B cell (primary cell): ENCODE data around the gene CDC14A. TPM values are rescaled to one million over a fixed set of nuclear protein-coding genes. Genes with fewer than 3 reads are reported as not detected.

ENCODE experiments used
- ATAC-seq: fragments of 200-7000 bp; cut with Tn5 transposase; one replicate; pipeline ENCODE4 v1.10.0; 2021; ENCODE audit warnings: low read depth, mild to moderate bottlenecking, moderate number of reproducible peaks, moderate library complexity
- CTCF ChIA-PET: fragments of 350-600 bp; sonication (Branson Sonifier 250); formaldehyde crosslinking; loops from one replicate; lab custom pipeline; 2021; ENCODE audit warnings: antibody characterized with exemption, inconsistent platforms; lab: Charles Lee
- POLR2A ChIA-PET: fragments of 350-600 bp; sonication (Branson Sonifier 250); formaldehyde crosslinking; loops from one replicate; lab custom pipeline; 2021; ENCODE audit warnings: antibody characterized with exemption; lab: Charles Lee
- DNase-seq: peaks from one replicate; pipeline ENCODE4 v3.0.0; 2013
- H2AFZ ChIP-seq: 2 replicates; pipeline ENCODE4 v1.6.1; 2012; ENCODE audit warnings: mild to moderate bottlenecking, low read depth, low read length; ENCODE audit not compliant: insufficient read depth, poor library complexity, severe bottlenecking
- H3K27ac ChIP-seq, 2 donors: 1 replicate in 1 of 2; 2 replicates in 1 of 2; pipeline ENCODE4 v1.5.1; 2012 to 2013; ENCODE audit warnings: low read length in 2 of 2, mild to moderate bottlenecking in 2 of 2, moderate library complexity in 1 of 2
- H3K27me3 ChIP-seq, 4 experiments: fragments of 200-600 bp in 1 of 4; sonication (generic) in 1 of 4; replicated peaks in 1 of 4; 1 replicate in 2 of 4; 2 replicates in 2 of 4; pipeline versions ENCODE4 v1.6.1 to v1.7.0; 2013 to 2016; ENCODE audit warnings: low read length in 3 of 4, mild to moderate bottlenecking in 2 of 4, mixed read lengths in 1 of 4, moderate library complexity in 1 of 4; ENCODE audit not compliant: insufficient read depth in 4 of 4, control insufficient read depth in 3 of 4; ENCODE audit errors: control extremely low read depth in 1 of 4
- H3K36me3 ChIP-seq, 2 experiments: replicated peaks in 1 of 2; 1 replicate in 1 of 2; 2 replicates in 1 of 2; pipeline versions ENCODE4 v1.6.1 to v1.7.1; 2013; ENCODE audit warnings: low read length in 1 of 2; ENCODE audit not compliant: insufficient read depth in 2 of 2, control insufficient read depth in 1 of 2; ENCODE audit errors: control extremely low read depth in 1 of 2, extremely low read depth in 1 of 2
- H3K4me1 ChIP-seq, 2 donors: fragments of 200-600 bp in 1 of 2; sonication (generic) in 1 of 2; 1 replicate in 1 of 2; 2 replicates in 1 of 2; pipeline versions ENCODE4 v1.5.1 to v1.6.1; 2013 to 2017; ENCODE audit warnings: low read length in 2 of 2; ENCODE audit not compliant: control insufficient read depth in 2 of 2, insufficient read depth in 2 of 2
- H3K4me2 ChIP-seq: replicated peaks from 2 replicates; pipeline ENCODE3; 2012; ENCODE audit warnings: mild to moderate bottlenecking, low read depth, low read length; ENCODE audit not compliant: poor library complexity, severe bottlenecking
- H3K4me3 ChIP-seq, 5 experiments: fragments of 200-600 bp in 1 of 5; sonication (generic) in 1 of 5; 1 replicate in 3 of 5; 2 replicates in 2 of 5; pipeline versions ENCODE4 v1.5.1 to v1.7.0; 2011 to 2016; ENCODE audit warnings: low read length in 4 of 5, mild to moderate bottlenecking in 4 of 5, low read depth in 2 of 5, control low read depth in 1 of 5, moderate library complexity in 1 of 5; ENCODE audit not compliant: insufficient read depth in 1 of 5; ENCODE audit errors: control extremely low read depth in 1 of 5, extremely low read depth in 1 of 5
- H3K79me2 ChIP-seq: fragments of 200-600 bp; sonication (generic); one replicate; pipeline ENCODE4 v1.6.0; 2016; ENCODE audit warnings: low read length; ENCODE audit not compliant: control insufficient read depth, insufficient read depth
- H3K9ac ChIP-seq: fragments of 200-600 bp; sonication (generic); 2 replicates; pipeline ENCODE4 v1.6.1; 2017; ENCODE audit warnings: mild to moderate bottlenecking, low read length, moderate library complexity
- H3K9me3 ChIP-seq, 3 donors: one replicate each; pipeline versions ENCODE4 v1.6.1 to v1.7.1; 2013; ENCODE audit warnings: low read length in 2 of 3; ENCODE audit not compliant: control insufficient read depth in 2 of 3, insufficient read depth in 1 of 3; ENCODE audit errors: control extremely low read depth in 1 of 3
- H4K20me1 ChIP-seq: 2 replicates; pipeline ENCODE4 v1.6.0; 2012; ENCODE audit warnings: mild to moderate bottlenecking, low read length; ENCODE audit not compliant: insufficient read depth, control insufficient read depth, poor library complexity, severe bottlenecking
- H3K27ac Mint-ChIP-seq: one replicate; pipeline ENCODE4 v1.8.0; 2021; ENCODE audit warnings: mixed read lengths
- H3K27me3 Mint-ChIP-seq: one replicate; pipeline ENCODE4 v1.8.0; 2021; ENCODE audit warnings: mixed read lengths
- H3K4me1 Mint-ChIP-seq: one replicate; pipeline ENCODE4 v1.8.0; 2021; ENCODE audit warnings: mixed read lengths
- H3K4me3 Mint-ChIP-seq: one replicate; pipeline ENCODE4 v1.8.0; 2021; ENCODE audit warnings: mixed read lengths
- H3K9me3 Mint-ChIP-seq: one replicate; pipeline ENCODE4 v1.8.0; 2022; ENCODE audit warnings: mixed read lengths; ENCODE audit not compliant: insufficient read depth
- EZH2 ChIP-seq: IDR thresholded peaks from 2 replicates; pipeline ENCODE4 v1.6.1; 2012; ENCODE audit warnings: borderline replicate concordance, low read depth, mild to moderate bottlenecking, moderate library complexity, low read length; ENCODE audit not compliant: insufficient read depth, poor library complexity, severe bottlenecking
- WGBS: methylation state at CpG from one replicate; pipeline ENCODE4 v1.1.5; 2013; ENCODE audit warnings: missing lambda C conversion rate; ENCODE audit not compliant: insufficient coverage; 5-methylcytosine and 5-hydroxymethylcytosine counted together
- intact Hi-C: fragments of 100-400 bp; cut with micrococcal nuclease; formaldehyde crosslinking; loops from one replicate; pipeline ENCODE4 v1.10.0; 2022
- polyA plus RNA-seq: library from polyadenylated mRNA; depleted of rRNA; stranded (reverse); fragments of >200 nt; gene quantifications from 2 replicates; pipeline ENCODE4 v1.2.3, GENCODE V29; 2012
- total RNA-seq, 2 donors: library from RNA; stranded (reverse); fragments of 120-200 nt in 1 of 2; gene quantifications; 1 replicate in 1 of 2; 2 replicates in 1 of 2; pipeline versions ENCODE4 v1.2.3 to v1.2.4, GENCODE V29; 2013 to 2022
- TF ChIP-seq, protein P1 (sequence below): fragments of 200-600 bp; IDR thresholded peaks from one replicate; pipeline ENCODE4 v1.8.0; 2022; ENCODE audit warnings: antibody characterized with exemption, mild to moderate bottlenecking

CDC14A gene
- total and polyA plus RNA-seq, 2 donors (not counting 1 experiment from before 2014, with no cell fraction given) = 6.1 to 41.7 TPM

- no peaks in the 10 kb centered on the region for H3K9me3 Mint-ChIP-seq
- no peak overlapping the region for H3K4me3 Mint-ChIP-seq
- POLR2A ChIA-PET = no interaction called here
- no peaks in the 10 kb centered on the region for H3K9me3 ChIP-seq
- H3K36me3 ChIP-seq = peaks cover 5 to 17% of the 10 kb centered on the region in 2 experiments
- TF ChIP-seq, protein P1, sequence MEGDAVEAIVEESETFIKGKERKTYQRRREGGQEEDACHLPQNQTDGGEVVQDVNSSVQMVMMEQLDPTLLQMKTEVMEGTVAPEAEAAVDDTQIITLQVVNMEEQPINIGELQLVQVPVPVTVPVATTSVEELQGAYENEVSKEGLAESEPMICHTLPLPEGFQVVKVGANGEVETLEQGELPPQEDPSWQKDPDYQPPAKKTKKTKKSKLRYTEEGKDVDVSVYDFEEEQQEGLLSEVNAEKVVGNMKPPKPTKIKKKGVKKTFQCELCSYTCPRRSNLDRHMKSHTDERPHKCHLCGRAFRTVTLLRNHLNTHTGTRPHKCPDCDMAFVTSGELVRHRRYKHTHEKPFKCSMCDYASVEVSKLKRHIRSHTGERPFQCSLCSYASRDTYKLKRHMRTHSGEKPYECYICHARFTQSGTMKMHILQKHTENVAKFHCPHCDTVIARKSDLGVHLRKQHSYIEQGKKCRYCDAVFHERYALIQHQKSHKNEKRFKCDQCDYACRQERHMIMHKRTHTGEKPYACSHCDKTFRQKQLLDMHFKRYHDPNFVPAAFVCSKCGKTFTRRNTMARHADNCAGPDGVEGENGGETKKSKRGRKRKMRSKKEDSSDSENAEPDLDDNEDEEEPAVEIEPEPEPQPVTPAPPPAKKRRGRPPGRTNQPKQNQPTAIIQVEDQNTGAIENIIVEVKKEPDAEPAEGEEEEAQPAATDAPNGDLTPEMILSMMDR = no peak
- TF ChIP-seq EZH2 = no peak
- H3K27ac ChIP-seq = no peak overlapping the region
- no peak overlapping the region for H2AFZ ChIP-seq
- no peaks in the 10 kb centered on the region for H3K27me3 ChIP-seq
- peaks cover 4% of the 10 kb centered on the region for H3K4me1 Mint-ChIP-seq
- no peak overlapping the region for H3K4me3 ChIP-seq
- intact Hi-C loops = no loop called here
- H3K27me3 Mint-ChIP-seq = no peaks in the 10 kb centered on the region
- ATAC-seq = no peak
- DNase-seq = no peak
- peaks cover 3% of the 10 kb centered on the region in 2 donors for H3K4me1 ChIP-seq
- no peak overlapping the region for H3K27ac Mint-ChIP-seq
- H3K4me2 ChIP-seq = no peak overlapping the region
- no peaks in the 10 kb centered on the region for H3K79me2 ChIP-seq
- H4K20me1 ChIP-seq = no peaks in the 10 kb centered on the region
- CTCF ChIA-PET = no interaction called here
- no peak overlapping the region for H3K9ac ChIP-seq
- whole genome bisulfite sequencing = no CpG with 5 or more reads among the region's 1 CpG
Observed at GRCh38 chr1:100517515-100517914, 165.2 kb downstream of the CDC14A start.

DNA sequence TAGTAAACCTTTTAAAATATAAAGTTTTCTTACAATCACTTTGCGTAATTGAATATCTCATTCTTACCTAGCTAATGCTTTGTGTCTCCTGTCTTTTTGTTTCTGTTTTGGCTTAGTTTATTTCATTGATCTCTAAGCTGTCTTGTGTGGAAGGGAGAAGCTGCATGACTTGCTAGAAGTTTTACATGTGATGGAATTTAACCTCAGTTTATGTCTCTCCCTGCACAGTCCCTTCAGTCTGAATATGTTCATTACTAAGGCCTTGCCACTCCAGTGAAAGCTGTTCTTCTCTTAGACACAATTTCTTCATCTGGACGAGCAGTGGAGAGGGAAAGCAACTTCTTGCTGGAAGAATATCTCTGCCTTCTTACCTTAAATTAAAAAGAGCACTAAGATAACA lies 165.7 kb downstream of the CDC14A start:
- Histone ChIP-seq H3K36me3 (peaks cover 5 to 13% of the 10 kb centered on the region in 2 experiments), H3K9me3 (no peaks in the 10 kb centered on the region), H3K27ac (no peak overlapping the region), H3K9ac (no peak overlapping the region), H3K4me2 (no peak overlapping the region), H2AFZ (no peak overlapping the region), H3K4me3 (no peak overlapping the region), H4K20me1 (no peaks in the 10 kb centered on the region), H3K27me3 (no peaks in the 10 kb centered on the region), H3K79me2 (no peaks in the 10 kb centered on the region), H3K4me1 (peaks cover 8% of the 10 kb centered on the region in 2 donors)
- no peak for ATAC-seq
- intact Hi-C loops = no loop called here
- Mint-ChIP-seq H3K4me3 (no peak overlapping the region), H3K4me1 (peaks cover 9% of the 10 kb centered on the region), H3K9me3 (no peaks in the 10 kb centered on the region), H3K27me3 (no peaks in the 10 kb centered on the region), H3K27ac (no peak overlapping the region)
- ChIA-PET CTCF (no interaction called here), POLR2A (no interaction called here)
- TF ChIP-seq, protein P1 = no peak
- TF ChIP-seq EZH2 = no peak
- no CpG with 5 or more reads among the region's 2 CpGs for WGBS
- DNase-seq = no peak
